Large intestine (tissue), 3 donors: Measurements from ENCODE around the gene IL17RB. TPM values are rescaled to one million over a fixed set of nuclear protein-coding genes. Genes with fewer than 3 reads are reported as not detected.

ENCODE experiments used
- DNase-seq, 2 donors: peaks; one replicate each; pipeline versions ENCODE4 v3.0.0 to v3.0.0-alpha.2; 2013
- H3K27ac ChIP-seq: one replicate; pipeline ENCODE4 v1.5.1; 2013; ENCODE audit warnings: low read length
- H3K27me3 ChIP-seq: 2 replicates; pipeline ENCODE4 v1.6.1; 2013; ENCODE audit warnings: low read length; ENCODE audit not compliant: control insufficient read depth, insufficient read depth
- H3K36me3 ChIP-seq: 2 replicates; pipeline ENCODE4 v1.6.1; 2013; ENCODE audit warnings: low read length; ENCODE audit not compliant: control insufficient read depth, insufficient read depth
- H3K4me1 ChIP-seq: one replicate; pipeline ENCODE4 v1.6.1; 2013; ENCODE audit warnings: low read length; ENCODE audit not compliant: control insufficient read depth, insufficient read depth
- H3K4me3 ChIP-seq: one replicate; pipeline ENCODE4 v1.5.1; 2013; ENCODE audit warnings: low read length
- H3K9me3 ChIP-seq: one replicate; pipeline ENCODE4 v1.6.1; 2013; ENCODE audit warnings: mild to moderate bottlenecking, low read depth, low read length, moderate library complexity; ENCODE audit not compliant: control insufficient read depth
- WGBS: methylation state at CpG from one replicate; pipeline ENCODE4 v1.1.5; 2013; ENCODE audit warnings: low lambda C conversion rate; ENCODE audit not compliant: insufficient coverage; 5-methylcytosine and 5-hydroxymethylcytosine counted together
- polyA plus RNA-seq: library from polyadenylated mRNA; unstranded; fragments of 120-200 nt; gene quantifications from one replicate; pipeline ENCODE4 v1.2.1, GENCODE V29; 2013

IL17RB gene
- polyA plus RNA-seq, 1 donor, result 13.3 TPM

DNA sequence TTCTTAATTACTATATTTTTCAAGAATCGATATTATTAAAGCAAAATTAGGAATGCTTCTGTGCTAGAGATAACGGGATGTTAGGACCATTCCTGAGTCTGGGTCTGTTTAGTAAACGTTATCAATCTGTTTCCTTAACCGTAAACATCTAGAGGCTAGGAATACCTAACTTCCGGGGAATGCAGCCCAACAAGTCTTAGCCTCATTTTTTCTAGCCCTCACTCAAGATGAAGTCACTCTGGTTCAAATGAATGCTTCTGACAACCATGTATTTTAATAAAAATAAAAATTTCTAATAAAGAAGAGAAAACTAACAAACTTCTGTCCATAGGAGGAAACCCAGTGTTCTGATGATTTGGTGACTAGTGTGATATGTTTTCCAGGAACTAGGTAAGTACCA, 56.3 kb downstream of the IL17RB start:
- Histone ChIP-seq H3K36me3 (no peaks in the 10 kb centered on the region), H3K27ac (no peak overlapping the region), H3K27me3 (peaks cover under 1% of the 10 kb centered on the region), H3K4me1 (no peaks in the 10 kb centered on the region), H3K4me3 (no peak overlapping the region), H3K9me3 (no peaks in the 10 kb centered on the region)
- DNase-seq, result no peak
- 80% methylated on average over 1 of the region's 5 CpGs for WGBS

DNA sequence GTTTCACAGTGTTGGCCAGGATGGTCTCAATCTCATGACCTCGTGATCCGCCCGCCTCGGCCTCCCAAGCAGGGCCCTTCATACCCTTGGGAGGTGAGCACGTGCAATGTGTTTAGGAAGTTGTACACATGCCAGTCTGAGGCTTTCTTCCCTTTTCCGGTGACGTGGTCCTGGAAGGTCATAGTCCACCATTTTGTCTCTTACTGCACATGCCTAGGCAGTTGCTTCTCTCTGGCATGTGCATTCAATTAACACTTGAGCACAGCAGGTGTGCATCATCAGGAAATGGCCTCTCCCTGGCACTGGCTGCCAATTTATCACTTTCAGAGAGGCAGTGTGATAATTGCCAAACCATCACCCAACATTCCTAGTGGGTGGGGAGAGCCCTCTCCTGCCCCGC, 67.0 kb downstream of the IL17RB start:
- Histone ChIP-seq H3K9me3 (no peaks in the 10 kb centered on the region), H3K27me3 (no peaks in the 10 kb centered on the region), H3K36me3 (no peaks in the 10 kb centered on the region), H3K4me3 (no peak overlapping the region), H3K4me1 (no peaks in the 10 kb centered on the region), H3K27ac (no peak overlapping the region)
- no peak for DNase-seq
- WGBS, result no CpG with 5 or more reads among the region's 8 CpGs

Other genes with a start within 250 kb of the IL17RB start
- 10.3 TPM for gene CHDH, start 149 bp upstream of the IL17RB start, polyA plus RNA-seq
- 27.3 TPM for gene ACTR8, start 35.6 kb downstream of the IL17RB start, polyA plus RNA-seq
- gene SELENOK, start 45.3 kb downstream of the IL17RB start, polyA plus RNA-seq, result 56.3 TPM